Testis (tissue), 2 donors: ENCODE results near the gene ABAT.

Source experiments
- POLR2A ChIP-seq: fragments of 450-650 bp; IDR thresholded peaks from one replicate; pipeline ENCODE4 v1.6.1; 2017; ENCODE audit warnings: antibody characterized with exemption, mild to moderate bottlenecking, moderate library complexity
- TF ChIP-seq, protein P1 (sequence below), 3 experiments: fragments of 450-650 bp in 2 of 3; fragments of 200-600 bp in 1 of 3; sonication (generic) in 1 of 3; IDR thresholded peaks; one replicate each; pipeline ENCODE4 v1.5.1; 2016 to 2019; ENCODE audit warnings: antibody characterized with exemption in 3 of 3, mild to moderate bottlenecking in 2 of 3, moderate library complexity in 1 of 3

DNA sequence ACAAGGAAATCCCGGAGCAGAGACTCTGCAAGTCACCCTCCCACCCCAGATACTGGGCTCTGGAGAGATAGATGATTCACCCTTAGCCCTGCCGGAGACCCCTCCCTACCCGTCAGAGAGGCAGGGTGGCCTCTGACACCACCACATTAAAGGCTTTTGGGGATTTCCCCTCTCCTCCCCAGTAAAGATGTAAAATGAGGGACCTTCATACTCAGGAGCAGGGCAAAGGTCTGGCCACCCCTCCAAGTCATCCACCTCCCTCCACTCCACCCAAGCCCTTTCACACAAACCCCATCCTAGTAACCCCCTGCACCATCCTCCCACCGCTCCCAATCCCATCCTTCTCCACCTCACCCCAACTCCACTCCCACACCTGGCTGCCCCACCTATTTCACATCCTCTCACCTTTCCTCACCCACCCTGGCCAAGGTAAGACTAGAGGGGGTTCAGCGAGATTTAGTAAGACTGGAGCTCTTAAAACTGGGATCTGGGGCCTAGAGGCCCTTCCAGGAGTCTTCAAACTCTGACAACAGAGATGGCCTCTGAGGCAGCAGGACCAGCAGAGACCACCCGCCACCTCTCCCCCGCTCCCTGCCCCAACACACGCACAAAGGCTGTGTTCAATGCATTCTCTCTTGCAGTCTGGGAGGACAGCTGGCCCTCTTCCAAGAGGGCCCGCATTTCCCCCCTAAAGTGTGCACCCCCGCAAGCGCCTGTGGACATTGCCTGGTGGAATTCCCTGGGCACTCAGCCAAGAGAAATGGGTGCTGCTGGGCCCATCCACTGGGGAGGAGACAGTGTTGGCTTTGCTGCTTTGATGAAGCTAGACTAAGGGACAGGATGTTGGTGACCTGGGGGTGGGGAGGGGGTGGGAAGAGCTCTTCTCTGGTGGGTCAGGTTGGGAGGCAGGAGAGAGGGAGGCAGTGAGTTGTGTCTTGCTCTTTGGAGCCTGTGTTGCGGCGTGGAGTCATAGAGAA lies 1.1 kb downstream of the ABAT start:
- no peak for TF ChIP-seq POLR2A
- TF ChIP-seq, protein P1, sequence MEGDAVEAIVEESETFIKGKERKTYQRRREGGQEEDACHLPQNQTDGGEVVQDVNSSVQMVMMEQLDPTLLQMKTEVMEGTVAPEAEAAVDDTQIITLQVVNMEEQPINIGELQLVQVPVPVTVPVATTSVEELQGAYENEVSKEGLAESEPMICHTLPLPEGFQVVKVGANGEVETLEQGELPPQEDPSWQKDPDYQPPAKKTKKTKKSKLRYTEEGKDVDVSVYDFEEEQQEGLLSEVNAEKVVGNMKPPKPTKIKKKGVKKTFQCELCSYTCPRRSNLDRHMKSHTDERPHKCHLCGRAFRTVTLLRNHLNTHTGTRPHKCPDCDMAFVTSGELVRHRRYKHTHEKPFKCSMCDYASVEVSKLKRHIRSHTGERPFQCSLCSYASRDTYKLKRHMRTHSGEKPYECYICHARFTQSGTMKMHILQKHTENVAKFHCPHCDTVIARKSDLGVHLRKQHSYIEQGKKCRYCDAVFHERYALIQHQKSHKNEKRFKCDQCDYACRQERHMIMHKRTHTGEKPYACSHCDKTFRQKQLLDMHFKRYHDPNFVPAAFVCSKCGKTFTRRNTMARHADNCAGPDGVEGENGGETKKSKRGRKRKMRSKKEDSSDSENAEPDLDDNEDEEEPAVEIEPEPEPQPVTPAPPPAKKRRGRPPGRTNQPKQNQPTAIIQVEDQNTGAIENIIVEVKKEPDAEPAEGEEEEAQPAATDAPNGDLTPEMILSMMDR (IDR thresholded peaks at IDR 0.05), result no peak
